ENCODE measurements around the gene ZNF57.

The ZNF57 gene

DNA sequence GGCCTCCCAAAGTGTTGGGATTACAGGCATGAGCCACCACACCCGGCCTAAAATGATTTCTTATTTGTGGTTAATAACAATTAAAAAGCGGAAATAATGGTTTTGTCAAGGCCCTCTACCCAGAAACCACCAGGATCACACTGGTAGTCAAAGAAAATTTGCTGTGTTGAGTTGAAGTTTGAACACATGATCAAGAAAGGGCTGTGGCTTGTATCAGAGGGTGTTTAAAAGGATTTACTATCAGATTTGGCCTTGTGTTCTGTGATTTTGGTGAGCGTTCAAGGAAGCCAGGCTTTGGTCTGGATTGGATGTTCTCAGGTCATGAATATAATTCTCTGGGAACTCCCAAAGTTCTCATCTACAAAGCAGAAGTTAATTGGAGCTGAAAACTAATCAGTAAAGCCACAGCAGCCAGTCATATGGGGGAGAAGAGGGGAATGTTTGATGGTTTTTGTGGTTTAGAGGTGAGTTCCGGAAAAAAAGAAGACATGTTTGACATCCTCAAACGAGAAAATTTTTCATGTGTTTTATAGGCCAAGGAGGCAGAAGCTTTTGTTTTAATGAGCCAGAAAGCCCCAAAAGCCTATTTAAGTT lies 44.2 kb upstream of the ZNF57 start:
- CTCF ChIA-PET = interaction anchor here (0.6 to 0.7 kb wide), 2 partner anchors 37 to 48 kb away, joined by 3 read pairs; no protein-coding TSS in a partner anchor
- Histone ChIP-seq H3K4me1 (ENCODE audit: control insufficient read depth, insufficient read depth, low read length) (no peaks in the 10 kb centered on the region), H3K4me3 (ENCODE audit: low read depth, low read length) (no peak overlapping the region), H3K36me3 (ENCODE audit: control insufficient read depth in 2 of 2, insufficient read depth in 1 of 2, low read length in 2 of 2) (peaks cover 5 to 31% of the 10 kb centered on the region in 2 experiments; a peak in 2 of 3 replicates), H3K27ac (ENCODE audit: extremely low read depth, low read depth, low read length) (no peak overlapping the region), H3K9me3 (ENCODE audit: control insufficient read depth, insufficient read depth, low read depth, low read length) (no peaks in the 10 kb centered on the region)
- TF ChIP-seq ZNF335 (tag by site-specific recombination; conservative IDR thresholded peaks at IDR 0.05) (no peak), ZBTB20 (tag by site-specific recombination; IDR thresholded peaks at IDR 0.05) (no peak), SP2 (tag by site-specific recombination; IDR thresholded peaks at IDR 0.05) (no peak), SP3 (tag by site-specific recombination; IDR thresholded peaks at IDR 0.05) (no peak), ZNF792 (tag by site-specific recombination; IDR thresholded peaks at IDR 0.05) (no peak), ZNF350 (tag by site-specific recombination; IDR thresholded peaks at IDR 0.05) (no peak), ZNF354C (tag by site-specific recombination; IDR thresholded peaks at IDR 0.05; ENCODE audit: borderline replicate concordance, low read depth) (no peak), ZBTB21 (tag by site-specific recombination; IDR thresholded peaks at IDR 0.05) (no peak), ZFP3 (tag by site-specific recombination; IDR thresholded peaks at IDR 0.05; ENCODE audit: low read depth) (no peak)
- TF ChIP-seq, protein P1, sequence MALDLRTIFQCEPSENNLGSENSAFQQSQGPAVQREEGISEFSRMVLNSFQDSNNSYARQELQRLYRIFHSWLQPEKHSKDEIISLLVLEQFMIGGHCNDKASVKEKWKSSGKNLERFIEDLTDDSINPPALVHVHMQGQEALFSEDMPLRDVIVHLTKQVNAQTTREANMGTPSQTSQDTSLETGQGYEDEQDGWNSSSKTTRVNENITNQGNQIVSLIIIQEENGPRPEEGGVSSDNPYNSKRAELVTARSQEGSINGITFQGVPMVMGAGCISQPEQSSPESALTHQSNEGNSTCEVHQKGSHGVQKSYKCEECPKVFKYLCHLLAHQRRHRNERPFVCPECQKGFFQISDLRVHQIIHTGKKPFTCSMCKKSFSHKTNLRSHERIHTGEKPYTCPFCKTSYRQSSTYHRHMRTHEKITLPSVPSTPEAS (tag by site-specific recombination; IDR thresholded peaks at IDR 0.05) = no peak
- TF ChIP-seq, protein P2, sequence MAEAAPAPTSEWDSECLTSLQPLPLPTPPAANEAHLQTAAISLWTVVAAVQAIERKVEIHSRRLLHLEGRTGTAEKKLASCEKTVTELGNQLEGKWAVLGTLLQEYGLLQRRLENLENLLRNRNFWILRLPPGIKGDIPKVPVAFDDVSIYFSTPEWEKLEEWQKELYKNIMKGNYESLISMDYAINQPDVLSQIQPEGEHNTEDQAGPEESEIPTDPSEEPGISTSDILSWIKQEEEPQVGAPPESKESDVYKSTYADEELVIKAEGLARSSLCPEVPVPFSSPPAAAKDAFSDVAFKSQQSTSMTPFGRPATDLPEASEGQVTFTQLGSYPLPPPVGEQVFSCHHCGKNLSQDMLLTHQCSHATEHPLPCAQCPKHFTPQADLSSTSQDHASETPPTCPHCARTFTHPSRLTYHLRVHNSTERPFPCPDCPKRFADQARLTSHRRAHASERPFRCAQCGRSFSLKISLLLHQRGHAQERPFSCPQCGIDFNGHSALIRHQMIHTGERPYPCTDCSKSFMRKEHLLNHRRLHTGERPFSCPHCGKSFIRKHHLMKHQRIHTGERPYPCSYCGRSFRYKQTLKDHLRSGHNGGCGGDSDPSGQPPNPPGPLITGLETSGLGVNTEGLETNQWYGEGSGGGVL (tag by site-specific recombination; IDR thresholded peaks at IDR 0.05) = no peak
- TF ChIP-seq, protein P3, sequence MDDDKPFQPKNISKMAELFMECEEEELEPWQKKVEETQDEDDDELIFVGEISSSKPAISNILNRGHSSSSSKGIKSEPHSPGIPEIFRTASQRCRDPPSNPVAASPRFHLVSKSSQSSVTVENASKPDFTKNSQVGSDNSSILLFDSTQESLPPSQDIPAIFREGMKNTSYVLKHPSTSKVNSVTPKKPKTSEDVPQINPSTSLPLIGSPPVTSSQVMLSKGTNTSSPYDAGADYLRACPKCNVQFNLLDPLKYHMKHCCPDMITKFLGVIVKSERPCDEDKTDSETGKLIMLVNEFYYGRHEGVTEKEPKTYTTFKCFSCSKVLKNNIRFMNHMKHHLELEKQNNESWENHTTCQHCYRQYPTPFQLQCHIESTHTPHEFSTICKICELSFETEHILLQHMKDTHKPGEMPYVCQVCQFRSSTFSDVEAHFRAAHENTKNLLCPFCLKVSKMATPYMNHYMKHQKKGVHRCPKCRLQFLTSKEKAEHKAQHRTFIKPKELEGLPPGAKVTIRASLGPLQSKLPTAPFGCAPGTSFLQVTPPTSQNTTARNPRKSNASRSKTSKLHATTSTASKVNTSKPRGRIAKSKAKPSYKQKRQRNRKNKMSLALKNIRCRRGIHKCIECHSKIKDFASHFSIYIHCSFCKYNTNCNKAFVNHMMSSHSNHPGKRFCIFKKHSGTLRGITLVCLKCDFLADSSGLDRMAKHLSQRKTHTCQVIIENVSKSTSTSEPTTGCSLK (tag by site-specific recombination; IDR thresholded peaks at IDR 0.05) = no peak
- TF ChIP-seq, protein P4, sequence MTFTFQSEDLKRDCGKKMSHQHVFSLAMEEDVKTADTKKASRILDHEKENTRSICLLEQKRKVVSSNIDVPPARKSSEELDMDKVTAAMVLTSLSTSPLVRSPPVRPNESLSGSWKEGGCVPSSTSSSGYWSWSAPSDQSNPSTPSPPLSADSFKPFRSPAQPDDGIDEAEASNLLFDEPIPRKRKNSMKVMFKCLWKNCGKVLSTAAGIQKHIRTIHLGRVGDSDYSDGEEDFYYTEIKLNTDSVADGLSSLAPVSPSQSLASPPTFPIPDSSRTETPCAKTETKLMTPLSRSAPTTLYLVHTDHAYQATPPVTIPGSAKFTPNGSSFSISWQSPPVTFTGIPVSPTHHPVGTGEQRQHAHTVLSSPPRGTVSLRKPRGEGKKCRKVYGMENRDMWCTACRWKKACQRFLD (tag by site-specific recombination; IDR thresholded peaks at IDR 0.05) = no peak
- TF ChIP-seq, protein P5, sequence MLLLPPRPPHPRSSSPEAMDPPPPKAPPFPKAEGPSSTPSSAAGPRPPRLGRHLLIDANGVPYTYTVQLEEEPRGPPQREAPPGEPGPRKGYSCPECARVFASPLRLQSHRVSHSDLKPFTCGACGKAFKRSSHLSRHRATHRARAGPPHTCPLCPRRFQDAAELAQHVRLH (tag by site-specific recombination; IDR thresholded peaks at IDR 0.05) = no peak
- POLR2A ChIA-PET = no interaction called here

DNA sequence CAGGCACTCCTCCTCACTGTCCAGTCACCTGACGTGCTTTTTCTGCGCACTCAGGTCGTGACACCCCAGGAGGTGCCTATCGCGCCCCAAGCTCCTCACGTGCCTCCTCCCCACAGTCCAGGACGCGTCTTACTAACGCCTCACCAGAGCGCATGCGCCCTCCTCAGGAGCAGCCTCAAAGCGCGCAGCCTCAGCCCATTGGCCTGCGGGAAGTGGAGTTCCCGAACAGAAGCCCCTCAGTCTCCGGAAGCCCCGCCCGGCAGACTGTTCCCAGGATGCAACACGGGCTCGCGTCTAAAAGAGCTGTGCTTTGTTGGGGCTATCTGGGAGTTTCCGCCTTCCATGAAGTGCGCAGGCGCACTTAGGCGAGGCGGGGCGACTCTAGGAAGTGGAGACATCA lies 41.9 kb upstream of the ZNF57 start:
- POLR2A ChIA-PET = no interaction called here
- H3K9me3 ChIP-seq (ENCODE audit: control insufficient read depth, insufficient read depth, low read depth, low read length) = no peaks in the 10 kb centered on the region
- no peaks in the 10 kb centered on the region for H3K4me1 ChIP-seq (ENCODE audit: control insufficient read depth, insufficient read depth, low read length)
- H3K36me3 ChIP-seq (ENCODE audit: control insufficient read depth in 2 of 2, insufficient read depth in 1 of 2, low read length in 2 of 2) = peaks cover 0 to 8% of the 10 kb centered on the region in 2 experiments; a peak in 1 of 3 replicates
- TF ChIP-seq, protein P6, sequence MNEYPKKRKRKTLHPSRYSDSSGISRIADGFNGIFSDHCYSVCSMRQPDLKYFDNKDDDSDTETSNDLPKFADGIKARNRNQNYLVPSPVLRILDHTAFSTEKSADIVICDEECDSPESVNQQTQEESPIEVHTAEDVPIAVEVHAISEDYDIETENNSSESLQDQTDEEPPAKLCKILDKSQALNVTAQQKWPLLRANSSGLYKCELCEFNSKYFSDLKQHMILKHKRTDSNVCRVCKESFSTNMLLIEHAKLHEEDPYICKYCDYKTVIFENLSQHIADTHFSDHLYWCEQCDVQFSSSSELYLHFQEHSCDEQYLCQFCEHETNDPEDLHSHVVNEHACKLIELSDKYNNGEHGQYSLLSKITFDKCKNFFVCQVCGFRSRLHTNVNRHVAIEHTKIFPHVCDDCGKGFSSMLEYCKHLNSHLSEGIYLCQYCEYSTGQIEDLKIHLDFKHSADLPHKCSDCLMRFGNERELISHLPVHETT (tag by site-specific recombination; IDR thresholded peaks at IDR 0.05) = no peak
- CTCF ChIA-PET = no interaction called here
- no peak overlapping the region for H3K4me3 ChIP-seq (ENCODE audit: low read depth, low read length)
- no peak overlapping the region for H3K27ac ChIP-seq (ENCODE audit: extremely low read depth, low read depth, low read length)
